HCT116 (cell line): ENCODE measurements around the gene GNA12.
A peak's percentile ranks its signal among the peaks of the same experiment; 100 is the strongest.

ENCODE experiments used
- CEBPB ChIP-seq: IDR thresholded peaks from 2 replicates; pipeline ENCODE4 v1.6.1; 2012; ENCODE audit warnings: low read depth
- CTCF ChIP-seq, 3 experiments: fragments of 200-600 bp in 1 of 3; sonication (generic) in 1 of 3; IDR thresholded peaks in 2 of 3; conservative IDR thresholded peaks in 1 of 3; 2 replicates each; pipeline ENCODE4 v1.5.1; 2012 to 2017; ENCODE audit warnings: low read depth in 2 of 3, low read length in 2 of 3, antibody characterized with exemption in 1 of 3, borderline replicate concordance in 1 of 3, control low read depth in 1 of 3, mild to moderate bottlenecking in 1 of 3, mixed read lengths in 1 of 3, mixed run types in 1 of 3, moderate library complexity in 1 of 3; ENCODE audit not compliant: insufficient read depth in 1 of 3
- EGR1 ChIP-seq: IDR thresholded peaks from 2 replicates; pipeline ENCODE4 v1.6.1; 2012; ENCODE audit warnings: low read depth
- POLR2A ChIP-seq: IDR thresholded peaks from 2 replicates; pipeline ENCODE4 v1.7.0; 2011; ENCODE audit warnings: borderline replicate concordance; ENCODE audit not compliant: insufficient read depth, insufficient read length; ENCODE audit errors: extremely low read depth
- SRF ChIP-seq: IDR thresholded peaks from 2 replicates; pipeline ENCODE4 v1.6.1; 2012; ENCODE audit warnings: low read depth
- TCF7L2 ChIP-seq: IDR thresholded peaks from 2 replicates; pipeline ENCODE4 v1.7.0; 2011; ENCODE audit warnings: borderline replicate concordance, inconsistent platforms; ENCODE audit not compliant: insufficient read depth, insufficient read length; ENCODE audit errors: extremely low read depth
- YY1 ChIP-seq: IDR thresholded peaks from 2 replicates; pipeline ENCODE4 v1.6.1; 2011; ENCODE audit warnings: low read length, low read depth, moderate library complexity, mild to moderate bottlenecking; ENCODE audit not compliant: insufficient replicate concordance; ENCODE audit errors: extremely low read depth

DNA sequence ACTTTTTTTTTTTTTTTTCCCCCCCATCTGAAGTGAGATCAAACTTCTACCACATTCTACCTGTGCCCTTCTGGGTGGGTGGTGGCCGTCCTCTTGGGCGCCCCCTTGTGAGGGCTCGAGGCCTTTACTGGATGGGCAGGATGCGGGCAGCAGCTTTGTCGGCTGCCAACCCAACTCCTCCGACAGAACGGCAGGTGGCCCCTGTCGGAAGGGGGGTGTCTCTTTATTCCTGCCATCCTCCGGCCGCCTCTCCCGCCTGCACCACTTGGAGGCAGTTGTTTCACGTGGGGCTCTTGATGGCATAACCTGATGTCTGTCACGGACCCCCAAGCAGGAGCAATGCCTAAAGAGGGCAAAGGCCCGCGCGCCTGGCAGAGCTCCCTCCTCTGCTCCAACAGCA lies 125.1 kb downstream of the GNA12 start:
- TF ChIP-seq EGR1 (no peak), SRF (no peak), TCF7L2 (peak; percentile 17), CTCF (IDR thresholded peaks at IDR 0.05 in 2 of 3, conservative IDR thresholded peaks at IDR 0.05 in 1 of 3; ENCODE audit: borderline replicate concordance in 1 of 3, insufficient read depth in 1 of 3, low read depth in 2 of 3, low read length in 2 of 3) (peak; percentile 30 to 83 (median 70); a peak in 5 of 6 replicates), CEBPB (no peak), YY1 (no peak), POLR2A (no peak)
